Measurements from ENCODE around the gene SYK.
"Not testable (repeated sequence)": the region's sequence is repeated elsewhere in the genome, so short reads cannot be mapped to it uniquely, and the experiment has no call there.

SYK gene

GRCh38 chr9:90801241-90801972, at the start of gene SYK:
SYK (plus strand) TSS chr9:90801819; CDS start chr9:90843899, 42,080 bp downstream.
- peak; percentile 45 for DNase-seq

- DNase-seq: not testable (repeated sequence)
These were observed 45.9 kb upstream of the SYK start for GRCh38 chr9:90755514-90756371.

- not testable (repeated sequence) for DNase-seq
These were observed 41.0 kb upstream of the SYK start for GRCh38 chr9:90760577-90760976.

- no peak for DNase-seq
These were observed 34.9 kb upstream of the SYK start for GRCh38 chr9:90766731-90767130.

GRCh38 chr9:90767523-90768100, 34.0 kb upstream of the SYK start:
- no peak for DNase-seq

- DNase-seq: no peak
These were observed 31.4 kb upstream of the SYK start for GRCh38 chr9:90770182-90770738.

GRCh38 chr9:90770927-90771326, 30.7 kb upstream of the SYK start:
- no peak for DNase-seq

GRCh38 chr9:90772386-90772785, 29.2 kb upstream of the SYK start:
- DNase-seq: no peak

GRCh38 chr9:90773617-90774016, 28.0 kb upstream of the SYK start:
- DNase-seq: no peak

- no peak for DNase-seq
These were observed 27.5 kb upstream of the SYK start for GRCh38 chr9:90774071-90774470.

GRCh38 chr9:90774682-90775081, 26.9 kb upstream of the SYK start:
- no peak for DNase-seq

GRCh38 chr9:90775657-90776056, 26.0 kb upstream of the SYK start:
- DNase-seq: no peak

GRCh38 chr9:90778746-90779145, 22.9 kb upstream of the SYK start:
- DNase-seq: no peak

- no peak for DNase-seq
These were observed 18.1 kb upstream of the SYK start for GRCh38 chr9:90783552-90783951.

- no peak for DNase-seq
These were observed 17.7 kb upstream of the SYK start for GRCh38 chr9:90783964-90784363.

- DNase-seq: no peak
These were observed 13.7 kb upstream of the SYK start for GRCh38 chr9:90787771-90788460.

- DNase-seq: not testable (repeated sequence)
These were observed 13.1 kb upstream of the SYK start for GRCh38 chr9:90788527-90788926.

GRCh38 chr9:90789408-90789807, 12.2 kb upstream of the SYK start:
- DNase-seq: no peak

- no peak for DNase-seq
These were observed 11.8 kb upstream of the SYK start for GRCh38 chr9:90789862-90790261.

GRCh38 chr9:90793024-90793423, 8.6 kb upstream of the SYK start:
- DNase-seq: not testable (repeated sequence)

- no peak for DNase-seq
These were observed 7.9 kb upstream of the SYK start for GRCh38 chr9:90793729-90794128.

- DNase-seq: no peak
These were observed 6.5 kb upstream of the SYK start for GRCh38 chr9:90795084-90795483.

GRCh38 chr9:90795871-90796317, 5.7 kb upstream of the SYK start:
- peak; percentile 80 for DNase-seq

Measured in SIG-M5 (cell line).